ENCODE results near the gene SNX18.

- TF ChIP-seq CTCF (IDR thresholded peaks at IDR 0.05 in 8 of 11, conservative IDR thresholded peaks at IDR 0.05 in 3 of 11) (no peak), POLR2A (IDR thresholded peaks at IDR 0.05) (no peak)
These were observed 9.2 kb downstream of the SNX18 start for GRCh38 chr5:54526604-54527288.

Data from spleen (tissue), 7 donors.